Suprapubic skin (tissue), 4 donors: ENCODE results near the gene NXPH2. TPM values are rescaled to one million over a fixed set of nuclear protein-coding genes. Genes with fewer than 3 reads are reported as not detected.

Source experiments
- DNase-seq, 2 donors: peaks; one replicate each; pipeline ENCODE4 v3.0.0-alpha.2; 2019; ENCODE audit warnings: low spot score in 2 of 2
- H3K27ac ChIP-seq: fragments of 200-600 bp; sonication (generic); one replicate; pipeline ENCODE4 v1.5.1; 2019
- H3K27me3 ChIP-seq: fragments of 200-600 bp; sonication (generic); one replicate; pipeline ENCODE4 v1.5.1; 2019
- H3K36me3 ChIP-seq: fragments of 200-600 bp; sonication (generic); one replicate; pipeline ENCODE4 v1.5.1; 2019
- H3K4me1 ChIP-seq: fragments of 200-600 bp; sonication (generic); one replicate; pipeline ENCODE4 v1.5.1; 2019
- H3K4me3 ChIP-seq: fragments of 200-600 bp; sonication (generic); one replicate; pipeline ENCODE4 v1.5.1; 2019; ENCODE audit warnings: mild to moderate bottlenecking
- H3K9me3 ChIP-seq: fragments of 200-600 bp; sonication (generic); one replicate; pipeline ENCODE4 v1.5.1; 2019
- EP300 ChIP-seq: sonication (generic); formaldehyde crosslinking; IDR thresholded peaks from one replicate; pipeline ENCODE4 v1.6.1; 2017; ENCODE audit warnings: antibody characterized with exemption
- POLR2A ChIP-seq, 2 donors: fragments of 450-650 bp; IDR thresholded peaks; one replicate each; pipeline ENCODE4 v1.6.1; 2017; ENCODE audit warnings: antibody characterized with exemption in 2 of 2, mild to moderate bottlenecking in 2 of 2, moderate library complexity in 2 of 2
- POLR2AphosphoS5 ChIP-seq, 3 donors: sonication (generic); formaldehyde crosslinking; IDR thresholded peaks; one replicate each; pipeline ENCODE4 v1.6.1; 2017; ENCODE audit warnings: antibody characterized with exemption in 3 of 3
- WGBS: methylation state at CpG from one replicate; pipeline ENCODE4 v1.1.5; 2018; 5-methylcytosine and 5-hydroxymethylcytosine counted together
- total RNA-seq, 4 donors: library from RNA; depleted of rRNA; stranded (reverse); fragments of >200 nt; gene quantifications; one replicate each; pipeline ENCODE4 v1.1.0, GENCODE V29; 2016
- TF ChIP-seq, protein P1 (sequence below), 2 donors: fragments of 200-600 bp in 1 of 2; fragments of 450-650 bp in 1 of 2; sonication (generic) in 1 of 2; IDR thresholded peaks; one replicate each; pipeline ENCODE4 v1.5.1; 2016 to 2019; ENCODE audit warnings: antibody characterized with exemption in 2 of 2, mild to moderate bottlenecking in 1 of 2, moderate library complexity in 1 of 2

Gene NXPH2
- total RNA-seq, 4 donors from 2014 or later, result not detected

DNA sequence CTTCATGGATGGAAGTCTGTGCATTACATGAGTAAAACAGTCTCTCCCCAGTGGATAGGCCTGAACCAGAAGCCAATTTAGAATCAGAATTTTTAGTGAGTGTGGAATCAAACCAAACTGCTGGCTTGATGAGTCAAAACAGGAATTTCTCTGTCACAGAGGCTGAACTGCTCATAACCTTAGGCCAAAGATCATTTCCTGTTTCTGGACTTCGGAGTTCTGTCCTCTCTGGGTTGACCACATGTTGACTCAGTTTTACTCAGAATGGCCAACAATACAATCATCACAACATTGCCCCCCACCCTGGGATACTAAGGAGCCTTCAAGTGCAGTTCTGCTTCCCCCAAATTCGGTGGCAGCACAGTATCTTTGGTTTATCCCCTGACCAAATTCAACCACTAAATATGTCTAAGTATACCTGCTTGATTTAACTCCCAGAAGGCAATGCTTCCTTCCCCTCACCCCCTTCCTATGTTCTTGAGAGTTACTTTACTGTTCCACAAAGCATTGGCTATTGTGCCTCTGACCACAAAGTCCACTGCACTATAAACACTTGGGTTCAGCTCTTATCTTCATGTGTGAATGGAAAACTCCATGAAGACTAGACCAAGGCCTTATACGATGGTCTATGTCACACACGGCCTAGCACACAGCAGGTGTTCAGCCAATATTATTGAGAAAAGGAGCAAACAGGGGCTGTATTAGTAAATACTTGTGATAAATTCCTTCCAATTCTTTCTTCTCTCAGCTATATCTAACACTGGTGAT is 67.8 kb downstream of the NXPH2 start:
- no peak for DNase-seq
- Histone ChIP-seq H3K36me3 (no peaks in the 10 kb centered on the region), H3K4me3 (no peak overlapping the region), H3K4me1 (peaks cover 10% of the 10 kb centered on the region), H3K27me3 (no peaks in the 10 kb centered on the region), H3K9me3 (no peaks in the 10 kb centered on the region), H3K27ac (no peak overlapping the region)
- WGBS, result 80% methylated on average over 4 of the region's 4 CpGs
- TF ChIP-seq POLR2AphosphoS5 (IDR thresholded peaks at IDR 0.05) (no peak), POLR2A (IDR thresholded peaks at IDR 0.05) (no peak), EP300 (no peak)
- TF ChIP-seq, protein P1, sequence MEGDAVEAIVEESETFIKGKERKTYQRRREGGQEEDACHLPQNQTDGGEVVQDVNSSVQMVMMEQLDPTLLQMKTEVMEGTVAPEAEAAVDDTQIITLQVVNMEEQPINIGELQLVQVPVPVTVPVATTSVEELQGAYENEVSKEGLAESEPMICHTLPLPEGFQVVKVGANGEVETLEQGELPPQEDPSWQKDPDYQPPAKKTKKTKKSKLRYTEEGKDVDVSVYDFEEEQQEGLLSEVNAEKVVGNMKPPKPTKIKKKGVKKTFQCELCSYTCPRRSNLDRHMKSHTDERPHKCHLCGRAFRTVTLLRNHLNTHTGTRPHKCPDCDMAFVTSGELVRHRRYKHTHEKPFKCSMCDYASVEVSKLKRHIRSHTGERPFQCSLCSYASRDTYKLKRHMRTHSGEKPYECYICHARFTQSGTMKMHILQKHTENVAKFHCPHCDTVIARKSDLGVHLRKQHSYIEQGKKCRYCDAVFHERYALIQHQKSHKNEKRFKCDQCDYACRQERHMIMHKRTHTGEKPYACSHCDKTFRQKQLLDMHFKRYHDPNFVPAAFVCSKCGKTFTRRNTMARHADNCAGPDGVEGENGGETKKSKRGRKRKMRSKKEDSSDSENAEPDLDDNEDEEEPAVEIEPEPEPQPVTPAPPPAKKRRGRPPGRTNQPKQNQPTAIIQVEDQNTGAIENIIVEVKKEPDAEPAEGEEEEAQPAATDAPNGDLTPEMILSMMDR (IDR thresholded peaks at IDR 0.05), result no peak

DNA sequence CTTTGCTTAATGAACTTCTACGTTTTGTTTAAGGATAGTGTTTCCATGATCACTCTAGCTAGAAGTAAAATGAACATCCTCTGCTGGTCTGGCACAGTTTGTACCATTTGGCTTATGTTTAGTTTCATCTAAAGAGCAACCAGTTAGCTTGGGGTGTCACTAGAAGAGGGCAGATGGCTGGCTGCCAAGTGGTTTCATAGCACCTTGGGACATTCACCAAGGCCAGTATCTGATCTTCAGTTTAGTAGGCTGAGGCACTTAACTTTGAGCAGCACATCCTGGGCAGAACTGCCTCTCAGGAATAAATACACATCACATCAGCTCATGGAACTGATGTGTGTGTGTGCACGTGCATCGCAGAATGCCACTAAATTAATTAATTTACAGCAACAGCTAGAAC is 68.4 kb downstream of the NXPH2 start:
- H3K27ac ChIP-seq, result no peak overlapping the region
- 91% methylated on average over 3 of the region's 3 CpGs for WGBS
- no peaks in the 10 kb centered on the region for H3K9me3 ChIP-seq
- peaks cover 10% of the 10 kb centered on the region for H3K4me1 ChIP-seq
- no peaks in the 10 kb centered on the region for H3K36me3 ChIP-seq
- DNase-seq, result no peak
- TF ChIP-seq POLR2AphosphoS5 (IDR thresholded peaks at IDR 0.05) (no peak), EP300 (no peak), POLR2A (IDR thresholded peaks at IDR 0.05) (no peak)
- TF ChIP-seq, protein P1 (IDR thresholded peaks at IDR 0.05), result no peak
- no peaks in the 10 kb centered on the region for H3K27me3 ChIP-seq
- no peak overlapping the region for H3K4me3 ChIP-seq

DNA sequence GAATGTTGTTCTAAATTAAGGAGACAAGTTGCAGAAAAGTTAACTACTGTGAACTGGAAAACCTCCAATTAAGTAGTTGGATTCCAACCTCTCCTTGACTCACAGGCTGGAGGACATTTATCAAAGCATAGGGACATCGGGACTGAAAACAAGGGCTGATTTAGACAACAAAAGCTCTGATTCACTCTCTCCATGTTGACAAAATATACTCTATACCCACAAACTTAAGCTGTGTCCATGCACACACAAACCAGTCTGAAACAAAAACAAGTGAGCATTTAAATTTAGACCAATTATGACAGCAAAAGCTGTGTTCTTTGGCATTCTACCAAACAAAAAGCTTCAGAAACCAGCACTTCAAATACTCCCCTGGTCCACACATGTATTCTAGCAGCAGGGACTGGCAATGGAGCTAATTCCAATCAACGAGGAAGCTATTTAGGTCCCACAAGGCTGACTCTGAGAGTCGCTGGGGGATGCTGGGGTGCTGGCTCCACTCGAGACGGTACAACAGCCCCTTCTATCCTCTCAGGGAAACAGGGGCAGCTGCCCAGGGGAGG is 71.4 kb downstream of the NXPH2 start:
- no peak for DNase-seq
- Histone ChIP-seq H3K36me3 (no peaks in the 10 kb centered on the region), H3K4me1 (peaks cover 10% of the 10 kb centered on the region), H3K4me3 (no peak overlapping the region), H3K27ac (no peak overlapping the region), H3K9me3 (no peaks in the 10 kb centered on the region), H3K27me3 (no peaks in the 10 kb centered on the region)
- TF ChIP-seq POLR2AphosphoS5 (IDR thresholded peaks at IDR 0.05) (no peak), EP300 (no peak), POLR2A (IDR thresholded peaks at IDR 0.05) (no peak)
- TF ChIP-seq, protein P1 (IDR thresholded peaks at IDR 0.05), result no peak
- WGBS, result 28% methylated on average over 5 of the region's 5 CpGs

DNA sequence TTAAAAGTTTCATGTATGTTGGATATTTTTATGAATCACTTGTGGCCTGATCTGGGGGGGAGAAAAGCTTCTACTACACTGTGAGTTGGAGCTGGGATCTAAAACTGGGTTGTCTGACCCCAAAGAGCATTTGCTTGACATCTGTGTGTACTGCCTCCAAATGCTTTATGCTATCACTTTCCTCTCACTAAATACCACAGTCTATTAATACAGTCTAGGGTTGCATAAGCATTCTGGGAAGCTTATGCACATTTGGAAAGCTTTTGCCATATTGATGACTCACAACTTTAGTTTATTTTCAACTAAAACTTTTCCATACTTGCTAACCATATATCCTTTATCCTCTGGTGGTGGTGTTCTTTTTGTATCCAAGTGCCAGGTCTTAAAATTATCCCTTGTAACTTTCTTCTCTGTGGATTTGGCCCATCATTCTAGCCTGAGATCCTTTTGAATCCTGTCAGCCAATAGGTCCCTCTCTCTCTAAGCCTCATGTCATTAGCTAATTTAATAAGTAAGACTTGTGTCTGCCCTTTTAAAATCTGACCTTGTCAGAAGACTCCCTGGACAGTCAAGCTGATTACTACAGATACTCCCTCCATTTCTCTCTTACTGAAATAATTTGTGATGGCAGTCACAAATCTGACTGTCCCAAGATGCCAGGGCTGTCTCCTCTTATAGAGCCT is 72.7 kb downstream of the NXPH2 start:
- peaks cover 10% of the 10 kb centered on the region for H3K4me1 ChIP-seq
- H3K4me3 ChIP-seq, result no peak overlapping the region
- TF ChIP-seq, protein P1 (IDR thresholded peaks at IDR 0.05), result no peak
- TF ChIP-seq EP300 (no peak), POLR2AphosphoS5 (IDR thresholded peaks at IDR 0.05) (no peak), POLR2A (IDR thresholded peaks at IDR 0.05) (no peak)
- no peaks in the 10 kb centered on the region for H3K36me3 ChIP-seq
- H3K27ac ChIP-seq, result no peak overlapping the region
- H3K9me3 ChIP-seq, result no peaks in the 10 kb centered on the region
- DNase-seq, result no peak
- H3K27me3 ChIP-seq, result no peaks in the 10 kb centered on the region

DNA sequence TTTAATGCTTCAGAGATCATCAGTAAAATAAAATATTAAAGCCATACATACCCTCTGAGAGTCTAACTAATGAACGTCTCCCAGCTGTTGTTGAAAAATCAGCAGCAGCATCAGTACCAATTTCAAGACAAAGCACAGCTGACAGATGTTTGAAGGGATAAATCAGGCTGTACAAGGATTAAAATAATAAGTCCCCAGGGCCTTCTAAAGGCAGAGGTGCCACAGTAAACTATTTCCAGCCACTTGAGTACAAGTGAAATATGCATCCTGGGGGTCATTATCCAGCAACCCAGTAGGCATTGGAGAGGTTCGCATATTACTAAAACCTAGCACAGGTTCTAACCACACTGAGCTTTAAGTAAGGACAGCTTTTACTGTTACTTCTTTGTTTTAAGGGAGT is 76.9 kb downstream of the NXPH2 start:
- DNase-seq, result no peak
- no peak overlapping the region for H3K4me3 ChIP-seq
- no peak overlapping the region for H3K27ac ChIP-seq
- H3K36me3 ChIP-seq, result no peaks in the 10 kb centered on the region
- no peaks in the 10 kb centered on the region for H3K27me3 ChIP-seq
- WGBS, result 78% methylated on average over 2 of the region's 2 CpGs
- no peaks in the 10 kb centered on the region for H3K9me3 ChIP-seq
- TF ChIP-seq EP300 (no peak), POLR2AphosphoS5 (IDR thresholded peaks at IDR 0.05) (no peak), POLR2A (IDR thresholded peaks at IDR 0.05) (no peak)
- TF ChIP-seq, protein P1 (IDR thresholded peaks at IDR 0.05), result no peak
- peaks cover 5% of the 10 kb centered on the region for H3K4me1 ChIP-seq
